Prostate gland (tissue), 2 donors: ENCODE measurements around the gene UNC119.

Experiments
- POLR2A ChIP-seq: fragments of 450-650 bp; IDR thresholded peaks from one replicate; pipeline ENCODE4 v1.6.1; 2016; ENCODE audit warnings: antibody characterized with exemption, mild to moderate bottlenecking
- TF ChIP-seq, protein P1 (sequence below), 4 experiments: fragments of 200-600 bp in 2 of 4; fragments of 450-650 bp in 2 of 4; sonication (generic) in 2 of 4; IDR thresholded peaks; 1 replicate in 3 of 4; 2 replicates in 1 of 4; pipeline ENCODE4 v1.5.1; 2016 to 2019; ENCODE audit warnings: antibody characterized with exemption in 4 of 4, mild to moderate bottlenecking in 2 of 4, moderate library complexity in 2 of 4

DNA sequence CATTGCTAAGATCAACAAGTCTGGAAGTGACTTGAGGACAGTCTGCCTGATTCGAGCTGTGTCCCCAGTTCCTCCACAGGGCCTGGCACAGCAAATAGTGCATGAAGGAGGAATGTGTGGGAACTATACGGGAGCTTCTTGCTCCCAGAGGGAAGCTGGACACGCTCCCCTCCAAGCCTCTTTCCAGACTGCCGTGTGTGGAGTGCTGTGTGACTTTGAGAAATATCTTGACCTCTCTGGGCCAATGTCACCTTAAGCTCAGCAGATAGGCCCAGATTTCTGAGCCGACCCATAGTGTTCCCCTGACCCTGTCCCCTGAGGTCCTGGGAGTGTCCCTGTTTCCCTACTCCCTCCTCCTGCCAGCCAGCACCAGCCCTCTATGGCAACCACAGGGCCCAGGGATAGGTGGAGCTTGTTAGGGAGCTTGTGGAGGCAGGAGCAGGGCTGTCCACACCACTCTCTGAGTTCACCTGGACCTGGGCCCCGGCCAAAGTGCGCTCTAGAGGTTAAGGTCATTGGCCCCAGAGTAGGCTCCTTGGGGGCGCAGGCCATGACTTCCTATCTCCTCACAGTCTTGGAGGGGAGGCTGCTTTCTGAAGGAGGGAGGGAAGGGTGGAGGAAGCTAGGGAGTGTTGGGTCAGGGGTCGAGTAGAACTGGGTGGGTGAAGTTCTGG lies 52.6 kb downstream of the UNC119 start:
- TF ChIP-seq, protein P1, sequence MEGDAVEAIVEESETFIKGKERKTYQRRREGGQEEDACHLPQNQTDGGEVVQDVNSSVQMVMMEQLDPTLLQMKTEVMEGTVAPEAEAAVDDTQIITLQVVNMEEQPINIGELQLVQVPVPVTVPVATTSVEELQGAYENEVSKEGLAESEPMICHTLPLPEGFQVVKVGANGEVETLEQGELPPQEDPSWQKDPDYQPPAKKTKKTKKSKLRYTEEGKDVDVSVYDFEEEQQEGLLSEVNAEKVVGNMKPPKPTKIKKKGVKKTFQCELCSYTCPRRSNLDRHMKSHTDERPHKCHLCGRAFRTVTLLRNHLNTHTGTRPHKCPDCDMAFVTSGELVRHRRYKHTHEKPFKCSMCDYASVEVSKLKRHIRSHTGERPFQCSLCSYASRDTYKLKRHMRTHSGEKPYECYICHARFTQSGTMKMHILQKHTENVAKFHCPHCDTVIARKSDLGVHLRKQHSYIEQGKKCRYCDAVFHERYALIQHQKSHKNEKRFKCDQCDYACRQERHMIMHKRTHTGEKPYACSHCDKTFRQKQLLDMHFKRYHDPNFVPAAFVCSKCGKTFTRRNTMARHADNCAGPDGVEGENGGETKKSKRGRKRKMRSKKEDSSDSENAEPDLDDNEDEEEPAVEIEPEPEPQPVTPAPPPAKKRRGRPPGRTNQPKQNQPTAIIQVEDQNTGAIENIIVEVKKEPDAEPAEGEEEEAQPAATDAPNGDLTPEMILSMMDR (IDR thresholded peaks at IDR 0.05): no peak
- no peak for TF ChIP-seq POLR2A
